T-helper 2 cell treated with Interferon-gamma antibody and Interleukin-4, amounts not matched to agents 5 μg/mL and 100 μg/mL, for 36 hours (primary cell): Measurements from ENCODE around the gene PNMA8A.

Source experiments
- DNase-seq: peaks from one replicate; pipeline ENCODE4 v3.0.0; 2021; ENCODE audit warnings: low spot score
- H3K27ac Mint-ChIP-seq: one replicate; pipeline ENCODE4 v1.8.0; 2021; ENCODE audit warnings: mild to moderate bottlenecking, mixed read lengths
- H3K27me3 Mint-ChIP-seq: one replicate; pipeline ENCODE4 v1.8.0; 2021; ENCODE audit warnings: low read depth, mixed read lengths
- H3K36me3 Mint-ChIP-seq: one replicate; pipeline ENCODE4 v1.8.0; 2021; ENCODE audit warnings: low read depth, mixed read lengths
- H3K4me1 Mint-ChIP-seq: one replicate; pipeline ENCODE4 v1.8.0; 2021; ENCODE audit warnings: low read depth, mixed read lengths
- H3K4me3 Mint-ChIP-seq: one replicate; pipeline ENCODE4 v1.8.0; 2022; ENCODE audit warnings: mild to moderate bottlenecking, moderate library complexity, mixed read lengths
- H3K9me3 Mint-ChIP-seq: one replicate; pipeline ENCODE4 v1.8.0; 2021; ENCODE audit warnings: mixed read lengths

PNMA8A gene

DNA sequence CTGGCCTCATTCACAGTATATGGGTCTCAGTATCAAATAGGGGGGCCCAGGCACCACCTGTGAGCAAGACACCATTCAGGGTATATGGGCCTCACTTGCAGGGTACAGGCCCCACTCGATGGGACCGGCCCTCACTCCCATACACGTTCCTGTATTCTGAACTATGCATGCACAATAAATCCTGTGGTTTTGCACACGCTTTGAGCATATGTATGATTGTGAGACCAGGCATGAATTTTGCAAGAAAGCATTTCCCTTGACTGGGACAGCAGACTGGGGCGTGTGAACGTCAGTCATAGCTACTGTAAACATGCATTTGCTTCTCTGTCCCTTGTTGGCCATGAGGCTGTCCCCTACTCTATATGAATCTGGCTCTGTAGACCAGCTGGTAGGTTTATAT is 24.9 kb upstream of the PNMA8A start:
- Mint-ChIP-seq H3K36me3 (peaks cover 2% of the 10 kb centered on the region), H3K4me3 (no peak overlapping the region), H3K27me3 (peaks cover 52% of the 10 kb centered on the region), H3K9me3 (no peaks in the 10 kb centered on the region), H3K27ac (no peak overlapping the region), H3K4me1 (peaks cover 5% of the 10 kb centered on the region)
- no peak for DNase-seq

- H3K4me3 Mint-ChIP-seq = peak within 1 kb of the TSS; percentile 64
- no peak for DNase-seq
- H3K27ac Mint-ChIP-seq = no peak within 1 kb of the TSS
- peaks cover 58% of the 10 kb centered on the region for H3K27me3 Mint-ChIP-seq
- peaks cover 5% of the 10 kb centered on the region for H3K4me1 Mint-ChIP-seq
- peaks cover 2% of the 10 kb centered on the region for H3K36me3 Mint-ChIP-seq
- H3K9me3 Mint-ChIP-seq = no peaks in the 10 kb centered on the region
Observed at GRCh38 chr19:46495786-46496099, 24.4 kb upstream of the PNMA8A start, which contains the start of gene PNMA8B. Gene PNMA8B, minus strand, starts transcription at chr19:46495867. Its CDS starts 402 bp downstream, at chr19:46495465.

DNA sequence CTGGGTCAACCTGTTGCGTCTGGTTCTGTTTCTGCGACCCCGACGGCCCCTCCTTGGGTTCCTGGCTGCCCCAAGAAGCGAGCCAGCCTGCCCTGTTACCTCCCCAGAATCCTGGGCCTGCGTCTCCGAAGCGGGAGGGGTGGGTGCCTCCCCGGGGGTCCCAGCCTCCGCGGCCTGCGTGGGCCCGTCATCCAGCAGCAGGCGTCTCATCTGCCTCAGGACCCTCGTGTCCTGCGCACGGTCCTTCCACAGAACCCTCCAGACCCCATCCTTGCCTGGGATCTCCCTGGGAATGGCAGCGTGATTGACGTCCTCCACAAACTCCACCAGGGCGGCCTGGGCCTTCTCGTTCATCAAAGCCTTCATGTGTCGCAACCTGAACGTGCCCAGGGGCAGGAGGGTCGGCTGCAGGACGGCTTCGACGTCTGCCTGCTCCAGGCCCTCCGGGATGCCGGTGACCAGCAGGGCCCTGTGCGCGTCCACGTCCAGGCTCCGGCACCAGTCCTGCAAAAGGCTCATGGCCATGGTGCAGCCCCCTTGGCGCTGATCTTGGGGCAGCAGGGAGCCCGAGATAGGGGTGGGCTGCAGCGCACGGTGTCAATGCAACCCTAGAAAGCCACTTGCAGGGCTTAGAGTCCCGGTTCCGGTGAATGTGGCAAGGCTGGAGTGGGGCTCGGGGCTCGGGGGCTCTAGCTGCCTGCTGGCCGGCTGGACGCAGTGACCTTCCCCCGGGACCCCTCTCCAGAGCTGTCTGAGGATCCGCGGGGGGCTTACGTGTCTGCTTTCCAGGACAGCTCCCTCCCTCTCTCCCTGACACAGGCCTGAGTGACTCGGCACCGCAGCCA is 23.8 kb upstream of the PNMA8A start:
- H3K4me1 Mint-ChIP-seq = peaks cover 5% of the 10 kb centered on the region
- no peak for DNase-seq
- H3K27ac Mint-ChIP-seq = no peak overlapping the region
- H3K36me3 Mint-ChIP-seq = peaks cover 2% of the 10 kb centered on the region
- H3K27me3 Mint-ChIP-seq = peaks cover 61% of the 10 kb centered on the region
- peak overlapping the region; percentile 64 for H3K4me3 Mint-ChIP-seq
- H3K9me3 Mint-ChIP-seq = no peaks in the 10 kb centered on the region

DNA sequence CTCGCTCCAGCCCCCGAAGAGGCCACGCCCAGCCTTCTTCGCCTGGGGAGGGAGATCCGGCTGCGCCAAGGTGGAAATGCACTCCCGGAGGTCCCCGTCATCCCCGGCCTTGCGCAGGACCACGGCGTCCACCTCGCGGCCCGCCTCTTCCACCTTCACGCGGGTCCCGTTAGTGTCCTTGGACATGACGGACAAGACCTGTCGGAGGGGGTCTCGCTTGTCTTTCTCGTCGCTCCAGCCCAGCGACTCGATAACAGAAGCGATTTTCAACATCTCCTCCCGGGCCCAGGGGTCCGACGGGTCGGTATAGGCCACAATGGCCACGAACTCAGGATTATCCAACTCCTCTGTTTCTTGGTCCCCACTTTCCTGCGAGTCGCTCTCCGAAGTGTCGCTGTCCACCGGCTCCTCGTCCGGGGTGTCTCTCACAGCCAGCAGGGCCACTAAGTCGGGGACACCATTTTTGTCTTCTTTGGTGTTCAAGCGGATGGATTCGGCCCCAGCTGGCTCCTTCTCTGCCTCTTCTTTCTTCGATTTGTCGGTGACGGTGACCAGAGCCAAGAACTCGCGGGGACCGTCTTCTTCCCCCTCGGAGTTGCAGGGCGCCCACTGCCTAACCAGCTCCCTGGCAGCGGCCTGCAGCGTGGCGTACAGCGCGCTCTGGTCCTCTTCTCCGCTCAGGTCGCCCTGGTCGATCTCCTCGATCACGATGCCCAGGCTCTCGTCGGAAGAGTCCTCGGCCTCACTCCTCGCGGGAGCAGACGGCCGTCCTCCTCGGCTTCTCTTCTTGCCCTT is 23.0 kb upstream of the PNMA8A start:
- no peak for DNase-seq
- peaks cover 60% of the 10 kb centered on the region for H3K27me3 Mint-ChIP-seq
- H3K36me3 Mint-ChIP-seq = peaks cover 2% of the 10 kb centered on the region
- peak overlapping the region; percentile 64 for H3K4me3 Mint-ChIP-seq
- H3K4me1 Mint-ChIP-seq = peaks cover 7% of the 10 kb centered on the region
- H3K9me3 Mint-ChIP-seq = no peaks in the 10 kb centered on the region
- H3K27ac Mint-ChIP-seq = peak overlapping the region; percentile 55

GRCh38 chr19:46493236-46494145 is 22.1 kb upstream of the PNMA8A start:
- Mint-ChIP-seq H3K27me3 (peaks cover 68% of the 10 kb centered on the region), H3K27ac (no peak overlapping the region)

GRCh38 chr19:46492841-46493235 is 21.5 kb upstream of the PNMA8A start:
- H3K36me3 Mint-ChIP-seq = peaks cover 2% of the 10 kb centered on the region
- H3K4me1 Mint-ChIP-seq = peaks cover 10% of the 10 kb centered on the region
- H3K27ac Mint-ChIP-seq = no peak overlapping the region
- H3K27me3 Mint-ChIP-seq = peaks cover 72% of the 10 kb centered on the region
- DNase-seq = no peak
- H3K4me3 Mint-ChIP-seq = no peak overlapping the region
- no peaks in the 10 kb centered on the region for H3K9me3 Mint-ChIP-seq

More at GRCh38 chr19:46493236-46494145, 22.1 kb upstream of the PNMA8A start:
- Mint-ChIP-seq H3K36me3 (peaks cover 2% of the 10 kb centered on the region), H3K4me1 (peaks cover 7% of the 10 kb centered on the region), H3K4me3 (peak overlapping the region; percentile 64), H3K9me3 (no peaks in the 10 kb centered on the region)
- DNase-seq = no peak

DNA sequence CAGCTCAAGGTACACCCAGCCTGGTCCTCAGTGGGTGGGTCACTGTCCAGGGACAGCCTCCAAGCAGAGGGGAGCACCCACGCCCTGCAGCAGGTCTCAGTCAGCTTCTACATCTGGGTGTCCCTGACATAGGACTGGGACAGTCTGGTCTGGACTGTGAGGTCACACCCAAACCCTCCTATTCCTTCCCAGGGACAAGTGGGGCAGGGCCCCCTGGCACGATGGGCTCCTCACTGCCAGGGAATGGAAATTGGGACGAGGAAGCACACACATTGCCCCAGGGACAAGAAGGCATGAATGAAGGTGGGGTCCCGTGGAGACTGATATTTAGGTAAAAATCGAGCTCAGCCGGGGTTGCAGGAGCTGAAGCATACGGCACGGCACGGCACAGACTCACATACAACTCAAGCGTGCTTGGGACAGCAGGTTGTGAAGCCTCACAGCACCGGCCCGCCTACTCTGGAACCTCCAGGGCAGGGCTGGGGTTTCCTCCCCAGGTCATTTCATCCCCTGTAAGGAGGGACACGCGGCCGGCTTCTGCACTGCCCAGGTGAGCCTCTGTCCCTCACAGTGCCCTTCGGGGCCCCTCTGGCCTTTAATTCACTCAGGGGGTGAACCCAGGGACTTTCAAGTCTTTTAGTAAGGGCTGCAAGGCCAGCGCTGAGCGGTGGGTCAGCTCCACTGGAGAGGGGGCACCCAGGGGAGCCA is 20.8 kb upstream of the PNMA8A start:
- peak overlapping the region; percentile 43 for H3K4me3 Mint-ChIP-seq
- H3K27me3 Mint-ChIP-seq = peaks cover 75% of the 10 kb centered on the region
- H3K4me1 Mint-ChIP-seq = peaks cover 10% of the 10 kb centered on the region
- DNase-seq = no peak
- H3K27ac Mint-ChIP-seq = no peak overlapping the region
- H3K9me3 Mint-ChIP-seq = no peaks in the 10 kb centered on the region
- peaks cover 2% of the 10 kb centered on the region for H3K36me3 Mint-ChIP-seq

GRCh38 chr19:46490774-46491173 is 19.4 kb upstream of the PNMA8A start:
- H3K27ac Mint-ChIP-seq = no peak overlapping the region
- H3K27me3 Mint-ChIP-seq = peaks cover 73% of the 10 kb centered on the region
- peaks cover 2% of the 10 kb centered on the region for H3K36me3 Mint-ChIP-seq
- no peak overlapping the region for H3K4me3 Mint-ChIP-seq
- no peaks in the 10 kb centered on the region for H3K9me3 Mint-ChIP-seq
- peaks cover 10% of the 10 kb centered on the region for H3K4me1 Mint-ChIP-seq
- no peak for DNase-seq

- Mint-ChIP-seq H3K9me3 (no peaks in the 10 kb centered on the region), H3K27me3 (peaks cover 67% of the 10 kb centered on the region), H3K4me3 (no peak overlapping the region), H3K4me1 (peaks cover 10% of the 10 kb centered on the region), H3K27ac (no peak overlapping the region), H3K36me3 (peaks cover 2% of the 10 kb centered on the region)
- no peak for DNase-seq
Observed at GRCh38 chr19:46489445-46490272, 18.3 kb upstream of the PNMA8A start.

DNA sequence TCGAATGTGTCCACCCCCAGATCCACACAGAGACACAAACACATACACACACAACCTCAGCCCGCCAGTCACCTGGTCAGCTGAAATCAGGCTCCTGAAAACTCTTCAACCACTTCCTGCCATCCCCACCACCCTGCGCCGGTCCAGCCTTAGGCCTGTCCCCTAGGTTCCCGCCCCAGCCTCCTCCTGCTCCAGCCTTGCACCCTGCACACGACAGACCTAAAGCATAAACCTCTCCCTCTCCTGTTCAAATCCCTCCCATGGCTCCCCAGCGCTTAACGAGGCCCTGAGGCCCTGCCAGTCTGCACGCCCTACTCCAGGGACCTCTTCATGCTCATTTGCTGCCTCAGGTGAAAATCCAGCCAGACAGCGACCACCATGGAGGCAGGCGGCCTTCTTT is 17.2 kb upstream of the PNMA8A start:
- peaks cover 57% of the 10 kb centered on the region for H3K27me3 Mint-ChIP-seq
- no peak overlapping the region for H3K4me3 Mint-ChIP-seq
- no peaks in the 10 kb centered on the region for H3K36me3 Mint-ChIP-seq
- no peaks in the 10 kb centered on the region for H3K9me3 Mint-ChIP-seq
- no peak overlapping the region for H3K27ac Mint-ChIP-seq
- DNase-seq = no peak
- peaks cover 5% of the 10 kb centered on the region for H3K4me1 Mint-ChIP-seq

- peak; percentile 60 for DNase-seq
- Mint-ChIP-seq H3K4me1 (peaks cover 5% of the 10 kb centered on the region), H3K27me3 (peaks cover 56% of the 10 kb centered on the region), H3K4me3 (no peak overlapping the region), H3K27ac (no peak overlapping the region), H3K36me3 (no peaks in the 10 kb centered on the region), H3K9me3 (no peaks in the 10 kb centered on the region)
Observed at GRCh38 chr19:46487802-46488445, 16.6 kb upstream of the PNMA8A start.

DNA sequence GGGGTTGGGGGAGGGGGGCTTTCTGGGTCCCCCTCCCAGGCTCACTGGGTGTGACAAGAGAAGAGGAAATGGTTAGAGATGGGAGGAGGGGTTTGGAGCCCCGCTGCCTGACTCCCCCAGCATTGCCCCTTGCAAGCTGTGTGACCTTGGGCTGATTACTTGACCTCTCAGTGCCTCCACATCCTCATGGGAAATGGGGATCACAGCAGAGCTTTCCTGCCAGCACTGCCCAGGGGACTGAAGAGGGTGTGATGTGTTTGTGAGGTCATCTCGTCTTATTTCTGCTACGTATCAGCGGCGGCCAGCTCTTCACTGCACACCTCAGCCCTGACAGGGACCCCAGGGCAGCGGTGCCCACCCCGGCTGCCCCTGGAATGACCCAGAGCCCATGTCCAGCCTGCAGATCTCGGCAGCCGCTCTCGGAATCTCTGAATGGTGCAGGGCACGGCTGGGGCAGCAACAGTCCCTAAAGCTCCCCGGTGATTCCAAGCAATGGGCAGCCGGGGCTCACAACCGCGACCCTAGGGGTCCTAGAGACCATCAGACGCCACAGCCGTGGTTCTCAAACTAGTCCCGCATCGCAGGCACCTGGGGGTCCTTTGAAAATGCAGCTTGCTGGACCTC is 15.9 kb upstream of the PNMA8A start:
- Mint-ChIP-seq H3K36me3 (no peaks in the 10 kb centered on the region), H3K4me1 (peaks cover 5% of the 10 kb centered on the region), H3K27ac (no peak overlapping the region), H3K4me3 (no peak overlapping the region), H3K9me3 (no peaks in the 10 kb centered on the region), H3K27me3 (peaks cover 61% of the 10 kb centered on the region)
- no peak for DNase-seq
